ENCODE results near the gene ARL8B.

The ARL8B gene

GRCh38 chr3:5165698-5166097 lies 43.6 kb downstream of the ARL8B start:
- no peak for TF ChIP-seq ARNTL (CRISPR knock-in tag; IDR thresholded peaks at IDR 0.05; ENCODE audit: borderline replicate concordance, low read depth)
- TF ChIP-seq ISL1 (CRISPR knock-in tag; IDR thresholded peaks at IDR 0.05), result no peak
- ATAC-seq, result no peak

GRCh38 chr3:5166846-5167245 lies 44.8 kb downstream of the ARL8B start:
- ATAC-seq, result no peak
- TF ChIP-seq ARNTL (CRISPR knock-in tag; IDR thresholded peaks at IDR 0.05; ENCODE audit: borderline replicate concordance, low read depth) (no peak), TCF4 (CRISPR knock-in tag; IDR thresholded peaks at IDR 0.05; ENCODE audit: borderline replicate concordance) (no peak), SNAI2 (CRISPR knock-in tag; IDR thresholded peaks at IDR 0.05) (no peak), CSDC2 (CRISPR knock-in tag; IDR thresholded peaks at IDR 0.05) (no peak), ZC3H10 (CRISPR knock-in tag; IDR thresholded peaks at IDR 0.05) (no peak), BACH2 (CRISPR knock-in tag; IDR thresholded peaks at IDR 0.05; ENCODE audit: borderline replicate concordance) (no peak), OSR1 (CRISPR knock-in tag; IDR thresholded peaks at IDR 0.05) (no peak), CSRNP3 (CRISPR knock-in tag; IDR thresholded peaks at IDR 0.05) (no peak), ZFP30 (CRISPR knock-in tag; IDR thresholded peaks at IDR 0.05) (no peak), ZNF70 (CRISPR knock-in tag; IDR thresholded peaks at IDR 0.05) (no peak), PPARA (CRISPR knock-in tag; IDR thresholded peaks at IDR 0.05; ENCODE audit: borderline replicate concordance) (no peak), POU6F1 (CRISPR knock-in tag; IDR thresholded peaks at IDR 0.05; ENCODE audit: borderline replicate concordance, low read depth) (no peak), ZFP3 (CRISPR knock-in tag; IDR thresholded peaks at IDR 0.05) (no peak), GLIS3 (CRISPR knock-in tag; IDR thresholded peaks at IDR 0.05) (no peak), ISL1 (CRISPR knock-in tag; IDR thresholded peaks at IDR 0.05) (no peak), RARB (CRISPR knock-in tag; IDR thresholded peaks at IDR 0.05) (no peak), ESRRG (CRISPR knock-in tag; IDR thresholded peaks at IDR 0.05) (no peak)
- TF ChIP-seq, protein P1, sequence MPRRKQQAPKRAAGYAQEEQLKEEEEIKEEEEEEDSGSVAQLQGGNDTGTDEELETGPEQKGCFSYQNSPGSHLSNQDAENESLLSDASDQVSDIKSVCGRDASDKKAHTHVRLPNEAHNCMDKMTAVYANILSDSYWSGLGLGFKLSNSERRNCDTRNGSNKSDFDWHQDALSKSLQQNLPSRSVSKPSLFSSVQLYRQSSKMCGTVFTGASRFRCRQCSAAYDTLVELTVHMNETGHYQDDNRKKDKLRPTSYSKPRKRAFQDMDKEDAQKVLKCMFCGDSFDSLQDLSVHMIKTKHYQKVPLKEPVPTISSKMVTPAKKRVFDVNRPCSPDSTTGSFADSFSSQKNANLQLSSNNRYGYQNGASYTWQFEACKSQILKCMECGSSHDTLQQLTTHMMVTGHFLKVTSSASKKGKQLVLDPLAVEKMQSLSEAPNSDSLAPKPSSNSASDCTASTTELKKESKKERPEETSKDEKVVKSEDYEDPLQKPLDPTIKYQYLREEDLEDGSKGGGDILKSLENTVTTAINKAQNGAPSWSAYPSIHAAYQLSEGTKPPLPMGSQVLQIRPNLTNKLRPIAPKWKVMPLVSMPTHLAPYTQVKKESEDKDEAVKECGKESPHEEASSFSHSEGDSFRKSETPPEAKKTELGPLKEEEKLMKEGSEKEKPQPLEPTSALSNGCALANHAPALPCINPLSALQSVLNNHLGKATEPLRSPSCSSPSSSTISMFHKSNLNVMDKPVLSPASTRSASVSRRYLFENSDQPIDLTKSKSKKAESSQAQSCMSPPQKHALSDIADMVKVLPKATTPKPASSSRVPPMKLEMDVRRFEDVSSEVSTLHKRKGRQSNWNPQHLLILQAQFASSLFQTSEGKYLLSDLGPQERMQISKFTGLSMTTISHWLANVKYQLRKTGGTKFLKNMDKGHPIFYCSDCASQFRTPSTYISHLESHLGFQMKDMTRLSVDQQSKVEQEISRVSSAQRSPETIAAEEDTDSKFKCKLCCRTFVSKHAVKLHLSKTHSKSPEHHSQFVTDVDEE (CRISPR knock-in tag; IDR thresholded peaks at IDR 0.05), result no peak
- TF ChIP-seq, protein P2, sequence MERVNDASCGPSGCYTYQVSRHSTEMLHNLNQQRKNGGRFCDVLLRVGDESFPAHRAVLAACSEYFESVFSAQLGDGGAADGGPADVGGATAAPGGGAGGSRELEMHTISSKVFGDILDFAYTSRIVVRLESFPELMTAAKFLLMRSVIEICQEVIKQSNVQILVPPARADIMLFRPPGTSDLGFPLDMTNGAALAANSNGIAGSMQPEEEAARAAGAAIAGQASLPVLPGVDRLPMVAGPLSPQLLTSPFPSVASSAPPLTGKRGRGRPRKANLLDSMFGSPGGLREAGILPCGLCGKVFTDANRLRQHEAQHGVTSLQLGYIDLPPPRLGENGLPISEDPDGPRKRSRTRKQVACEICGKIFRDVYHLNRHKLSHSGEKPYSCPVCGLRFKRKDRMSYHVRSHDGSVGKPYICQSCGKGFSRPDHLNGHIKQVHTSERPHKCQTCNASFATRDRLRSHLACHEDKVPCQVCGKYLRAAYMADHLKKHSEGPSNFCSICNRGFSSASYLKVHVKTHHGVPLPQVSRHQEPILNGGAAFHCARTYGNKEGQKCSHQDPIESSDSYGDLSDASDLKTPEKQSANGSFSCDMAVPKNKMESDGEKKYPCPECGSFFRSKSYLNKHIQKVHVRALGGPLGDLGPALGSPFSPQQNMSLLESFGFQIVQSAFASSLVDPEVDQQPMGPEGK (CRISPR knock-in tag; IDR thresholded peaks at IDR 0.05; ENCODE audit: borderline replicate concordance), result no peak

- TF ChIP-seq SNAI2 (CRISPR knock-in tag; IDR thresholded peaks at IDR 0.05) (no peak), ARNTL (CRISPR knock-in tag; IDR thresholded peaks at IDR 0.05; ENCODE audit: borderline replicate concordance, low read depth) (no peak), PPARA (CRISPR knock-in tag; IDR thresholded peaks at IDR 0.05; ENCODE audit: borderline replicate concordance) (no peak), TOX (CRISPR knock-in tag; IDR thresholded peaks at IDR 0.05; ENCODE audit: borderline replicate concordance) (no peak), ZNF70 (CRISPR knock-in tag; IDR thresholded peaks at IDR 0.05) (no peak), GLIS3 (CRISPR knock-in tag; IDR thresholded peaks at IDR 0.05) (no peak), RARB (CRISPR knock-in tag; IDR thresholded peaks at IDR 0.05) (no peak), ZFP3 (CRISPR knock-in tag; IDR thresholded peaks at IDR 0.05) (no peak), BACH2 (CRISPR knock-in tag; IDR thresholded peaks at IDR 0.05; ENCODE audit: borderline replicate concordance) (no peak), OSR1 (CRISPR knock-in tag; IDR thresholded peaks at IDR 0.05) (no peak), ZNF565 (CRISPR knock-in tag; conservative IDR thresholded peaks at IDR 0.05; ENCODE audit: low read depth) (no peak)
- TF ChIP-seq, protein P1 (CRISPR knock-in tag; IDR thresholded peaks at IDR 0.05), result no peak
- TF ChIP-seq, protein P2 (CRISPR knock-in tag; IDR thresholded peaks at IDR 0.05; ENCODE audit: borderline replicate concordance), result no peak
- TF ChIP-seq, protein P3, sequence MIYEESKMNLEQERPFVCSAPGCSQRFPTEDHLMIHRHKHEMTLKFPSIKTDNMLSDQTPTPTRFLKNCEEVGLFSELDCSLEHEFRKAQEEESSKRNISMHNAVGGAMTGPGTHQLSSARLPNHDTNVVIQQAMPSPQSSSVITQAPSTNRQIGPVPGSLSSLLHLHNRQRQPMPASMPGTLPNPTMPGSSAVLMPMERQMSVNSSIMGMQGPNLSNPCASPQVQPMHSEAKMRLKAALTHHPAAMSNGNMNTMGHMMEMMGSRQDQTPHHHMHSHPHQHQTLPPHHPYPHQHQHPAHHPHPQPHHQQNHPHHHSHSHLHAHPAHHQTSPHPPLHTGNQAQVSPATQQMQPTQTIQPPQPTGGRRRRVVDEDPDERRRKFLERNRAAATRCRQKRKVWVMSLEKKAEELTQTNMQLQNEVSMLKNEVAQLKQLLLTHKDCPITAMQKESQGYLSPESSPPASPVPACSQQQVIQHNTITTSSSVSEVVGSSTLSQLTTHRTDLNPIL (CRISPR knock-in tag; IDR thresholded peaks at IDR 0.05; ENCODE audit: low read depth), result no peak
- no peak for ATAC-seq
Observed at GRCh38 chr3:5168110-5168509, 46.0 kb downstream of the ARL8B start.
